ENCODE data around the gene CTU1. TPM values are rescaled to one million over a fixed set of nuclear protein-coding genes. Genes with fewer than 3 reads are reported as not detected.

CTU1 gene
- total RNA-seq, 1 donor from 2014 or later: 7.8 TPM

DNA sequence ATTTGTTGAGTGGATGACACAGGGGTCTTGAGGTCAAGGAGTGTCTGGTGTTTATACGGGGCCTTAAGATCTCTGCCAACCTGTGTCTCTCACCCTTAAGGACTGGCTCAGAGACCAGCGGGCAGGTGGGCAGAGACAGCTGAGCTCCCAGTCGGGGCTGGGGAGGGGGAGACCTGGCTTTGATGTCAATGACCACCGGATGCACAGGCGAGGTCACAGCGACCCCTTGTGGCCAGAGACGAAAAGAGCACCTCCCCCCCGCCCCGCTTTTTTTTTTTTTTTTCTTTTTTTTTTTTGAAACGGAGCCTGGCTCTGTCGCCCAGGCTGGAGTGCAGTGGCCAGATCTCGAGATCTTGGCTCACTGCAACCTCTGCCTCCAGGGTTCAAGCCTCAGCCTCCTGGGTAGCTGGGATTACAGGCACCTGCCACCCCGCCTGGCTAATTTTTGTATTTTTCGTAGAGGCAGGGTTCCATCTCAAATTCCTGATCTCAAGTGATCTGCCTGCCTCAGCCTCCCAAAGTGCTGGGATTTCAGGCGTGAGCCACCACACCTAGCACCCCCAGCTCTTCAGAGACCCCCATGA is 13.4 kb downstream of the CTU1 start:
- Mint-ChIP-seq H3K4me1 (no peaks in the 10 kb centered on the region), H3K9me3 (no peaks in the 10 kb centered on the region)
- intact Hi-C loops (cut with micrococcal nuclease): no loop called here

DNA sequence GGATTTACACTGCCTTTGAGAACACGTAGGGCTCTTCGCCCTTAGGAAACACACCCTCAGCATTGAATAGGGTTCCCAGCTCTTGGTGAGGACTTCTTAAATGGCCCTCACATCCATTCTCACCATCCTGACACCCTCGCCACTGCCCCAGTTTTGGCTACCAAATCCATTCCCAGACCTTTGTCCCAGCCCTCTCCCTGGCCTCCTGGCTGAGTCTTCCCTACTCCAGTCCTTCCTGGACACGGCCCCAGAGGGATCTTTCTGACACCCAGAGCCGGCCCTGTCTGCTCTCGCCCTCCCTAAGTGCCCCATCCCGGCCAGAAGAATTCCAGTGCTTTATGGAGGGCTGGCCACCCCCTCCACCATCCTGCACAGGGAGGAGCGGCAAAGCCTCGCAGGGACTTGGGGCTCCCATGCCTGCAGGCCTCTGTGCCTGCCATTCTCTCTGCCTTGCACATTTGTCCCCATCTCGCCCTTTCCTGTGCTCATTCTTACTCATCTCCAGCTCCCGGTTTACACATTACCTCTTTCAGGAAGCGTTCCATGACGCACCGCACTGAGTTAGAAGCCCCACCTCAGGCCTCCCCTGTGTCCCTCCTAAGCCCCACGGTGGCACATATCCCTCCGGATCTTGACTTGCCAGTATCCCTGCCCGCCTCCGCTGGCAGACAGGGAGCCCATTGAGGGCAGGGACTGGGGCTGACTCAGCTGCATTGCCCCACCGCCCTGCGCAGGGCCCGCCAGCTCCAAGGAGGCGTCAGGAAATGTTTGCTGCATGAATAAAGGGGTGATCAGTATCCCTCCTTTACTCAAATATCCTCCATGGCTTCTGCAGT is 14.5 kb downstream of the CTU1 start:
- DNase-seq: no peak
- intact Hi-C loops (cut with micrococcal nuclease): no loop called here
- Mint-ChIP-seq H3K27me3 (no peaks in the 10 kb centered on the region), H3K4me1 (no peaks in the 10 kb centered on the region), H3K27ac (no peak overlapping the region), H3K9me3 (no peaks in the 10 kb centered on the region), H3K4me3 (no peak overlapping the region), H3K36me3 (ENCODE audit: low read depth) (peaks cover 19% of the 10 kb centered on the region)
- TF ChIP-seq, protein P1, sequence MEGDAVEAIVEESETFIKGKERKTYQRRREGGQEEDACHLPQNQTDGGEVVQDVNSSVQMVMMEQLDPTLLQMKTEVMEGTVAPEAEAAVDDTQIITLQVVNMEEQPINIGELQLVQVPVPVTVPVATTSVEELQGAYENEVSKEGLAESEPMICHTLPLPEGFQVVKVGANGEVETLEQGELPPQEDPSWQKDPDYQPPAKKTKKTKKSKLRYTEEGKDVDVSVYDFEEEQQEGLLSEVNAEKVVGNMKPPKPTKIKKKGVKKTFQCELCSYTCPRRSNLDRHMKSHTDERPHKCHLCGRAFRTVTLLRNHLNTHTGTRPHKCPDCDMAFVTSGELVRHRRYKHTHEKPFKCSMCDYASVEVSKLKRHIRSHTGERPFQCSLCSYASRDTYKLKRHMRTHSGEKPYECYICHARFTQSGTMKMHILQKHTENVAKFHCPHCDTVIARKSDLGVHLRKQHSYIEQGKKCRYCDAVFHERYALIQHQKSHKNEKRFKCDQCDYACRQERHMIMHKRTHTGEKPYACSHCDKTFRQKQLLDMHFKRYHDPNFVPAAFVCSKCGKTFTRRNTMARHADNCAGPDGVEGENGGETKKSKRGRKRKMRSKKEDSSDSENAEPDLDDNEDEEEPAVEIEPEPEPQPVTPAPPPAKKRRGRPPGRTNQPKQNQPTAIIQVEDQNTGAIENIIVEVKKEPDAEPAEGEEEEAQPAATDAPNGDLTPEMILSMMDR (IDR thresholded peaks at IDR 0.05): no peak
- ChIA-PET CTCF (no interaction called here), POLR2A (no interaction called here)
- no peak for ATAC-seq (ENCODE audit: low read depth)

More for the DNA sequence above, 13.4 kb downstream of the CTU1 start:
- ChIA-PET CTCF (no interaction called here), POLR2A (interaction anchor here (0.6 to 0.7 kb wide), 2 partner anchors 14 to 25 kb away, joined by 7 to 8 read pairs; no protein-coding TSS in a partner anchor)
- DNase-seq (no peak), ATAC-seq (ENCODE audit: low read depth) (no peak)
- Mint-ChIP-seq H3K36me3 (ENCODE audit: low read depth) (peaks cover 27% of the 10 kb centered on the region), H3K27me3 (no peaks in the 10 kb centered on the region), H3K27ac (no peak overlapping the region), H3K4me3 (no peak overlapping the region)
- TF ChIP-seq, protein P1 (IDR thresholded peaks at IDR 0.05): no peak

DNA sequence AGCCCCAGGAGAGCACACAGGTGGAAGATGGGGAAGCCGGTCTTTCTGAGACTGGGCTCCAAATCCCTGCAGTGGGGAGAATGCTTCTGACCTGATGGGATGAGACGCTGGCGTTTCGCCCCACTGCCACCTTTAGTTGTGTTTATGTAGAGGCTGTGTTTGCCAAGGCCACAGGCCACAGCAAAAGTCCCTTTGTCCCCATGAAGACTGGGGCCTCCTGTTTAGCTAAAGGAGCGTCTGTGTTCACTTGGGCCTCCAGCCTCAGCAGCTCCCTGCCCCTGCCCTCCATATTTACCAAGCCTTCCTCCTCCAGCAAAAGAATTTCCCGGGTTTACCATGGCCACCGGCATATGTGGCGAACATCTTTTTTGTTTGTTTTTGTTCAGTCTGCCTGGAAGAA is 15.1 kb downstream of the CTU1 start:
- H3K9me3 Mint-ChIP-seq: no peaks in the 10 kb centered on the region
- no peaks in the 10 kb centered on the region for H3K27me3 Mint-ChIP-seq
- ChIA-PET POLR2A (no interaction called here), CTCF (no interaction called here)
- no peak overlapping the region for H3K4me3 Mint-ChIP-seq
- DNase-seq: no peak
- H3K36me3 Mint-ChIP-seq (ENCODE audit: low read depth): peaks cover 19% of the 10 kb centered on the region
- no peak overlapping the region for H3K27ac Mint-ChIP-seq
- intact Hi-C loops (cut with micrococcal nuclease): no loop called here
- ATAC-seq (ENCODE audit: low read depth): no peak
- H3K4me1 Mint-ChIP-seq: no peaks in the 10 kb centered on the region
- TF ChIP-seq, protein P1 (IDR thresholded peaks at IDR 0.05): no peak

DNA sequence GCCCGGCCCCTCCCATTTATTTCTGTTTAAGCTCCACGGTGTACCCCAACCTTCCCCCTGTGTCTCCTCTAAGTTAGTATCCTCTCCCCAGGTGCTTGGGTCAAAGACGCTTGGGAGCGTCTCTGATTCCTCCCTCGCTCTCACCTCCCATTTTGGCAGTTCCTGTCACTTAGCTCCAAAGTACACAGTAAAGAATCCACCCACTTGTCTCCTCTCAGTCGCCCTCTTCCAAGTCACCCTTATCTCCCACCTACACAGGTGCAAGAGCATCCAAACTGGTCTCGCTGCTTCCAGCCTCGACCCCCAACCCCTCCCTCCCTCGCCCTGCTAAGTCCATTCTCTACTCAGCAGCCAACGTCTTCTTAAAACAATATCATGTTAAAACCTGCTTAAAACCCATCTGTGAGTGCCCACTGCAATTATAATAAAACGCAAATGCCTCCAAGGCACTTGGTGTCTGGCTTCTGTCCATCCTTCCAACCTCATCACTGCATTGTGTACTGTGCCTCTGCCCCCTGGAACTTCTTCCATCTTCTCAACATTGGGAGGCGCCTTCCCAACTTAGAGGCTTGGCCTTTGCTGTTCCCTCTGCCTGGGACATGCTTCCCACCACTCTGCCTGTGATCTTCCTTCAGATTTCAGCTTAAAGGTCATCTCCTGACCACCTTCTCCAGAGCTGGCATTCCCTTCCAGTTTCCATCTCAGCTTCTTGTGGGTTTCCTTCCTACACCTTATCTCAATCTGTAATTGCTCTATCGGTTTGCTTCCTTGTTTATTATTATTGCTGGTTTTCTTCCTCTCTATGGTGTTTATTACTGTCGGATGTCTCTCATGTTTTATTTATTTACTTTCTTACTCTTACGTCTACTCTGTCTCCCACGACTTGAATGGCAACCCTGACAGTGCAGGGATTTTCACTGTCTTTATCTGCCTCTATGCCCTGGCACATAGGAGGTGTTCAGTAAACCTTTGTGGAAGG is 16.0 kb downstream of the CTU1 start:
- DNase-seq (no peak), ATAC-seq (ENCODE audit: low read depth) (no peak)
- ChIA-PET CTCF (no interaction called here), POLR2A (interaction anchor here (0.7 kb wide), 1 partner anchor 1055 kb away, joined by 4 read pairs; no protein-coding TSS in a partner anchor)
- no peaks in the 10 kb centered on the region for H3K27me3 Mint-ChIP-seq
- no peak overlapping the region for H3K27ac Mint-ChIP-seq
- peaks cover 11% of the 10 kb centered on the region for H3K36me3 Mint-ChIP-seq (ENCODE audit: low read depth)
- no peaks in the 10 kb centered on the region for H3K9me3 Mint-ChIP-seq
- TF ChIP-seq, protein P1 (IDR thresholded peaks at IDR 0.05): no peak
- intact Hi-C loops (cut with micrococcal nuclease): no loop called here
- H3K4me1 Mint-ChIP-seq: no peaks in the 10 kb centered on the region
- no peak overlapping the region for H3K4me3 Mint-ChIP-seq
